GM12801 (cell line): ENCODE measurements around the gene PTPN23.

ENCODE experiments used
- TF ChIP-seq, protein P1 (sequence below): IDR thresholded peaks from one replicate; pipeline ENCODE4 v1.5.1; 2011; ENCODE audit warnings: control low read depth; ENCODE audit not compliant: insufficient read length; ENCODE audit errors: extremely low read depth

PTPN23 gene

DNA sequence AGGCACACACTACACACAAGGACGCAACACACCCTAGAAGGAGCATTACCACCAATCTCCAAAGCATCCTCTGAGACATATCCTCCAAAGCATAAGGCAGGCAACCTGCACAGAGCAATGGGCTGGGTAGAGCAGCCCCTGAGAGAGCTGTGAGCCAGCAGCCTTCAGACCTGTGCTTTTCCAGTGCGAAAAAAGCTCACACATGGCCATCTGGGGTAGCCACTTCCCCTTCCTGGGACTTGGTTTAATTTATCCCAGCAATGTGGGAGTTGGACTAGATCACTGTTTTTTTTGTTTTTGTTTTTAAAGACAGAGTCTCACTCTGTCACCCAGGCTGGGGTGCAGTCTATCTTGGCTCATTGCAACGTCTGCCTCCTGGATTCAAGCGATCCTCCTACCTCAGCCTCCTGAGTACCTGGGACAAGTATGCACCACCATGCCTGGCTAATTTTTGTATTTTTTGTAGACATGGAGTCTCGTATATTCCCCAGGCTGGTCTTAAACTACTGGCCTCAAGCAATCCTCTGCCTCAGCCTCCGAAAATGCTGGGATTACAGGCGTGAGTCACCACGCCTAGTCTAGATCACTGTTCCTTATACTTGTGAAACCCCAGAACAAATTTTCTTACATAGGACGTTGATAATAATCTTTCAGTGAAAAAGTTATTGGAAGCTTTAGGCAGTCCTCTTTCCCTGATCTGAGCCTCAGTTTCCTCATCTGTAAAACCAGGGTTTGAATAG lies 18.9 kb downstream of the PTPN23 start:
- TF ChIP-seq, protein P1, sequence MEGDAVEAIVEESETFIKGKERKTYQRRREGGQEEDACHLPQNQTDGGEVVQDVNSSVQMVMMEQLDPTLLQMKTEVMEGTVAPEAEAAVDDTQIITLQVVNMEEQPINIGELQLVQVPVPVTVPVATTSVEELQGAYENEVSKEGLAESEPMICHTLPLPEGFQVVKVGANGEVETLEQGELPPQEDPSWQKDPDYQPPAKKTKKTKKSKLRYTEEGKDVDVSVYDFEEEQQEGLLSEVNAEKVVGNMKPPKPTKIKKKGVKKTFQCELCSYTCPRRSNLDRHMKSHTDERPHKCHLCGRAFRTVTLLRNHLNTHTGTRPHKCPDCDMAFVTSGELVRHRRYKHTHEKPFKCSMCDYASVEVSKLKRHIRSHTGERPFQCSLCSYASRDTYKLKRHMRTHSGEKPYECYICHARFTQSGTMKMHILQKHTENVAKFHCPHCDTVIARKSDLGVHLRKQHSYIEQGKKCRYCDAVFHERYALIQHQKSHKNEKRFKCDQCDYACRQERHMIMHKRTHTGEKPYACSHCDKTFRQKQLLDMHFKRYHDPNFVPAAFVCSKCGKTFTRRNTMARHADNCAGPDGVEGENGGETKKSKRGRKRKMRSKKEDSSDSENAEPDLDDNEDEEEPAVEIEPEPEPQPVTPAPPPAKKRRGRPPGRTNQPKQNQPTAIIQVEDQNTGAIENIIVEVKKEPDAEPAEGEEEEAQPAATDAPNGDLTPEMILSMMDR: no peak

DNA sequence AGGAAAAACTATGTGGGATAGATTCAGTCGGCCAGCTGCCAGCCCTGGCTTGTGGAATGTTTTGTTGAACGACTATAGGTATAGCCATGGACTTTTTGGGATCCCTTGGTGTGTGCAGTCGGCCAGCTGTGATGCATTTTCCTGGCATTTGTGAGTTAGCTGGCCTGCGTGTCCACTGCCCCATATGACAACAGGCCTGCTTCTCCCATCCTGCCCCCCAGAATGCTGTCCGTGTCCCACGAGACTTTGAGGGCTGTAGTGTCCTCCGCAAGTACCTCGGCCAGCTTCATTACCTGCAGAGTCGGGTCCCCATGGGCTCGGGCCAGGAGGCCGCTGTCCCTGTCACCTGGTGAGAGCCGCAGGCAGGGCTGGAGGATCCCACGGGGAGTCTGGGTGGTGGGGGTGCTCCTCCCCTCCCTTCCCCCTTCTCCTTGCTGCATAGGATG lies 23.6 kb downstream of the PTPN23 start:
- TF ChIP-seq, protein P1: no peak

DNA sequence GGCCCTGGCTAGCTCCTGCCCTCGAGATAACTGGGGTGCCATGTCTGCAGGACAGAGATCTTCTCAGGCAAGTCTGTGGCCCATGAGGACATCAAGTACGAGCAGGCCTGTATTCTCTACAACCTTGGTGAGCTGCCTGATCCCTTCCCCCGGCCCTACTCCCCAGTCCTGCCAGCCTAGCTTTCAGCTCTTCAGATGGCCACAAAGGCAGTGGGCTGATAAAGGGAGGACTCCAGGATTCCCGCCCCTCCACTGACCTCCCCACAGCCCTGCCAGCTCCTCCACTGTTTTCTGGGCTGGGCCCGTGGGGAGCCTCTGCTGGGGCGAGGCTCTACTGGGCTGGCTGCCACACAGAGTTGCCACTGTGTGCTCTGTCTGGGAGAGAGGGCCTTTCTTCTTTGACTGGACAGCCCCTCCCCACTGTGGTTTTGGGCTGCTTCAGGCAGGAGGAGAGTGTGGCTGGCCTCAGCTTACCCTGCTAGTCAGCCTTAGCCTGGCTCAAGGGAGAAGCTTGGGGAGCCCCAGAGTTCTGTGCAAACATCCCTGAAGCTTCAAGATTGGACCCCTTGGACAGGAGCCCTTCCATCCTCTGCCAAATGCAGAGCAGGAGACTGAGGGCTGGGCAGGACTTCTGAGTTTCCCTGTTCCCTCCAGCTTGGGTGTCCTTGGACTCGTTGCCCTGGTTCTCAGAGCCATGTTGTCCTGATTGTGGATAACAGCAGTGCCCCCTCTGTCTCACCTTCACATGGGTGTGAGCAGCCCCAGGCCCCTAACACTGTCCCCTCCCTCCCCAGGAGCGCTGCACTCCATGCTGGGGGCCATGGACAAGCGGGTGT lies 24.4 kb downstream of the PTPN23 start:
- TF ChIP-seq, protein P1: no peak

DNA sequence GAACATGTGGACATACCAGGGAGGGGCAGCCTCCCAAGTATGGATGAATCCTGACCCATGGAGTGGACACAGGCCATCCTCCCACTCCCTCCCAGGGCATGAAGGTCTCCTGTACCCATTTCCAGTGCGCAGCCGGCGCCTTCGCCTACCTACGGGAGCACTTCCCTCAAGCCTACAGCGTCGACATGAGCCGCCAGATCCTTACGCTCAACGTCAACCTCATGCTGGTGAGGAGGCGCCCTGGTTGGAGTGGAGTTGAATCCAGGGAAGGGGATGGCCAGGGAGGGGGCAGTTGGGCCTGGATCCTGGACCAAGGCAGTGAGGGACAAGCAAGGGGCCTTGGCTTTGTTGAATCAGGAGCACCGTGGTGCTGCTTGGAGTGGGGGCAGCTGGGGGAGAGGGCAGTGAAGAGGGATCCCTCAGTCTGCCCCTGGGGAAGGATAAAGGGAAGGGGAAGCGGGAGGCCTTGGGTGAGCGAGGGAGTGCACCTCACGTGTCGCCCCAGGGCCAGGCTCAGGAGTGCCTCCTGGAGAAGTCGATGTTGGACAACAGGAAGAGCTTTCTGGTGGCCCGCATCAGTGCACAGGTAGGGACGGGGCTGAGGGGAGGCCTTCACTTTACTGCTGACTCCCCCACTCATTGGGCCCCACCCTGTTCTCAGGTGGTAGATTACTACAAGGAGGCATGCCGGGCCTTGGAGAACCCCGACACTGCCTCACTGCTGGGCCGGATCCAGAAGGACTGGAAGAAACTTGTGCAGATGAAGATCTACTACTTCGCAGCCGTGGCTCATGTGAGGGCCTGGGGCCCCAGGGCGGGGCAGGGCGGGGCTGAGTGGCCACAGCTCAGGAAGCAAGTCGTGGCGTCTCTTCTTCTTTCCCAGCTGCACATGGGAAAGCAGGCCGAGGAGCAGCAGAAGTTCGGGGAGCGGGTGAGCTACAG lies 25.3 kb downstream of the PTPN23 start:
- TF ChIP-seq, protein P1: no peak

DNA sequence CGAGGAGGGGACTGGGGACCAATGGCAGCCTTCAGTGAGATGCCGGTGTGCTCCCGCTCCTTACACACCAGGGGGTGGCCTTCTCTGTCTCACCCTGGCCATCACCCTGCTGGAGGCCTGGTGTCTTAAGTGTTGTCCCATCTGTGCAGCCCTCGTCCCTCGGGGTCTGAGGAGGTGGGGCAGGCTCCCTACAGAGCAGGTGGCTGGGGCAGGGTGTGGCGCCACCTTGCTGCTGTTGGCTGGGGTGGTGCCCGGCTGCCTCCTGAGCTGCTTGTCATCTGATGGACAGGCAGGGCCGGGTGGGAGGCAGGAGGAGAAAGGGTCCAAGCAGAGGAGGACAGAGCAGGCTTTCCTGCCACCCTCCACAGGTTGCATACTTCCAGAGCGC lies 25.9 kb downstream of the PTPN23 start:
- TF ChIP-seq, protein P1: no peak

DNA sequence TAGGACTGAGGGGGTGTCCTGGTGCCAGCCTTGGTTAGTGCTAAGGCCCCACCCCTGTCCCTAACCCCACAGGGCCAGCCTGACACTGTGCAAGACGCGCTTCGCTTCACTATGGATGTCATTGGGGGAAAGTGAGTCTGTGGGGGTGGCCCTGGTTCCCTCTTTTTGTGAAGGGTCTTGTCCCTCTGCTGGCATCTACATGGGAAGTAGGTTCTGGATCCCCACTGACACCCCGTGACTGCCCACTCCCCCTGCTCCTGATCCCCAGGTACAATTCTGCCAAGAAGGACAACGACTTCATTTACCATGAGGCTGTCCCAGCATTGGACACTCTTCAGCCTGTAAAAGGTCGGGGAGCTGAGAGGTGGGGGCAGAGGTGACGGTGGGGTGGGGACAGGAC lies 26.4 kb downstream of the PTPN23 start:
- TF ChIP-seq, protein P1: no peak
